NK-92 (cell line): ENCODE measurements around the gene ABHD10.

Source experiments
- DNase-seq: peaks from one replicate; lab custom pipeline; 2025; ENCODE audit not compliant: unreplicated experiment; lab: John Stamatoyannopoulos, UW

Gene ABHD10

DNA sequence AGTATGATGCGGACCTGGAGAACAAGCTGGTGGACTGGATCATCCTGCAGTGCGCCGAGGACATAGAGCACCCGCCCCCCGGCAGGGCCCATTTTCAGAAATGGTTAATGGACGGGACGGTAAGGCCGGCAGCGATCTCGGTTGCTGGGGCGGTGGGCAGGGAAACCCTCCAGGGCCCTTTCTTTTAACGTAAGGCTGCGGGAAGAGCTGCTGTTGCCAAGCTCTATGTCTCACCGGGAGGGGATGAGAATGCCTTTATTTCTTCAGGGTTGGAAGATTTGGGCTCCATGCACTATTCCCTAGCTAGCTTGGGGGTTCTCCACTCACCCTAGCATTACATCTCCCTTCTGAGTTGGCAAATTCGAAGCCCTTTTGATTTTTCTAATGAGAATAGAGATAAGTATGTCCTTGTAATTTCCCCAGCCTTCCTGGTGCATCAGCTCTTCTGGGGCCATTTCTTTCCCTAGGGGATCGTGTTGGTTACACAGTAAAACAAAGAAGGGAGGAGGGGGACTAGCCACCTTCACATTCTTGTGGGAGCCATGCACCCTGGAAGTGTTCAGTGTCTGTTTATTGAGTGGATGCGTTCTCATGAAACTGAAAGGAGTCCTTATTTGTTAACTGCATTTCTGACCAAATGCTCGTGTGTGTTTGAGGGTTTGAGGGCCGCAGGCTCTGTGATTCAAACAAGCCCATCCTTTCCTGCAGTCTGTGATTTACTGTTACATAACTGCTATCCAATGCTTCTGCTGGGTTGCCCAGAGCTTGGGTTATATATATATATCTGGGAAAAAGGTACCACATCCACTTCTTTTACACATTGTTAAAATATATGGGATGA lies 20.9 kb downstream of the ABHD10 start:
- DNase-seq = no peak

DNA sequence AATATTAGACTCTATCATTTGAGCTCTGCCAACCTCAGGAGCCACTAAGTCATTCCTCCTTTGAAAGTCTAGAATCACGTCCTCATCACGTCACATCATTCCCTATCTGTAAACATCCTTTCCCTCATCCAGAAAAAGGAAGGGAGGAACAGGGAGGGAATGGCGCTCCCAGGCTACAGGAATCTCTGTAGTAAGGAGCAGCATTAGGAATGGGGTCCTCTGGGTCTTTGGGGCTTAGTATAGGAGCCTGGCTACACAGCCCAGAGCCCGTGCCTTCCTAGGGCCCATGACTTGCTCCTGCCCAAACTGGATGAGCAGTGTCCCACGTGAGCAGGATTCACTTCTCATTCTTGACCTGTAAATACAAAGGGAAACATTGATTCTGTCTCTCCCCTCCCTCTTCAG lies 21.5 kb downstream of the ABHD10 start:
- no peak for DNase-seq

DNA sequence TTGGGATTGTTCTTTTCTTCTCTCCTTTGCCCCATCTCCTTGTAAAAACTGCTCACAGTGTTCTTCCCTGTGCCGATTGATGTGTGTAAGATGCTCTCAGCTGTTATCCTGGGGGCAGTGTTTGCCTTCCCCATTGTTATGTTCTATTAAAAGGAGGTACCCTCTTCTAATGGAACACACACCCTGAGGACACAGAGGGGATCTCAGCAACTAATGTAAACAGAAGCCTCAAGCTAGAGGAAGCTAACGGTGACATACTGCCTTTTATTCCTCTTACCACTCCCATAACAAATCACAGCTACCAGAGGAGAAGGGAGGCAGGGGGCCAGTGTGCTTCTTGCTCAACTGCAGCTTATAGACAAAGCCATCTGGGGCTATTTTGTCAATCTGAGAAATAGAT lies 22.1 kb downstream of the ABHD10 start:
- DNase-seq = no peak

DNA sequence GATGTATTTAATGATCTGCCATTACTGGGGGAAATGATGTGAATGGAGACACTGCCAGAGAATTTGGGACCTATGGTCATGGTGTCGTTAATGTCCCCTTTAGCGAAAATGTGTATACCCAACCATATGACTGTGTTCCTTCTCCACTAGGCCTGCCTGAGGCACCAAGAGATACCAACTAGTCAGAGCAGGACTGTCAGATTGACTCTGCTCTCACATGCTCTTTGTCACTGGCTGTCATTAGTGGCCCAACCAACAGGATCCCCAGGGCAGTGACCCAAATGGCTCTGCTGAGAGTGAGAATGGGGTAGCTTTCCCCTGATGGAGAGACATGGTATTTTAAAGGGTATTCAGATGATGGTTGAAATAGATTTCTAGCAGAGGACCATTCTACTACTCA lies 22.7 kb downstream of the ABHD10 start:
- no peak for DNase-seq

DNA sequence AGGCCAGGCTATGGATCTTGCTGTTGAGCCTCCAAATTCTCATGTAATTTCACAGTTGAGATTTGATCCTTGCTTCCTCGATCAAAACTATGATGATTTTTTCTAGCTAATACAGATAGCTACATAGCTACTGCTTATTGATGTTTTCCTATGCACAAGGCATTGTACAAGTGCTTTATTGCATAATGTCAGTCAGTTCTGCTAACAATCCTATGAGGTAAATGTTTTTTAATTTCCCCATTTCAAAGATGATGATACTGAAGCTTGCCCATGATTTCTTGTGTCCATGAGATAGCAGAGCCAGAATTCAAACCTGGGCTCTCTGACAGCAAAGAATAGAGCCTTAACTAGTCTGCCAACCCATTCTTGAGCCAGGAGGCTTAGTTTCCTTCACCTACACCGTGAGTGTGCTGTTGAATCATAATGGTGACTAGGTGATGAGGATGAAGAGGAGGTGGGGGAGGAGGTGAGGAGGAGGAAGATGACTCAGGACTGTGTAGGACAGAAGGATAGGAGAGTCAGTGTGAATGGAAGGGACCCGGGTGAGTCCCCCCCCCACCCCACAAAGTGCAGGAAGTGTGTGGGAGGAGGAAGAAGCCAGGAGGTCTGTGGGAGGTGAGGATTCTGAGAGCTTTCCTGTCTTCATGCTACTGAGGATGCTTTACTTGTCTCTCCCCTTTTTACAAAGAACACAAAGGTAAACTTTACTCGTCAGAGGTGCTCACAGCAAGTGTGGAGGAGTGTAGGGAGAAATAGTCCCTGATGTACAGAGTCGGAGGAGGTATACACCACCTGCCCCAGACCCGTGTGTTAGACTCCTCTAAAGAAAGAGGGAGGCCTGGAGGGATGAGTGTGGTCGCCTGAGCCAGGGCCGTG lies 23.5 kb downstream of the ABHD10 start:
- DNase-seq = no peak

DNA sequence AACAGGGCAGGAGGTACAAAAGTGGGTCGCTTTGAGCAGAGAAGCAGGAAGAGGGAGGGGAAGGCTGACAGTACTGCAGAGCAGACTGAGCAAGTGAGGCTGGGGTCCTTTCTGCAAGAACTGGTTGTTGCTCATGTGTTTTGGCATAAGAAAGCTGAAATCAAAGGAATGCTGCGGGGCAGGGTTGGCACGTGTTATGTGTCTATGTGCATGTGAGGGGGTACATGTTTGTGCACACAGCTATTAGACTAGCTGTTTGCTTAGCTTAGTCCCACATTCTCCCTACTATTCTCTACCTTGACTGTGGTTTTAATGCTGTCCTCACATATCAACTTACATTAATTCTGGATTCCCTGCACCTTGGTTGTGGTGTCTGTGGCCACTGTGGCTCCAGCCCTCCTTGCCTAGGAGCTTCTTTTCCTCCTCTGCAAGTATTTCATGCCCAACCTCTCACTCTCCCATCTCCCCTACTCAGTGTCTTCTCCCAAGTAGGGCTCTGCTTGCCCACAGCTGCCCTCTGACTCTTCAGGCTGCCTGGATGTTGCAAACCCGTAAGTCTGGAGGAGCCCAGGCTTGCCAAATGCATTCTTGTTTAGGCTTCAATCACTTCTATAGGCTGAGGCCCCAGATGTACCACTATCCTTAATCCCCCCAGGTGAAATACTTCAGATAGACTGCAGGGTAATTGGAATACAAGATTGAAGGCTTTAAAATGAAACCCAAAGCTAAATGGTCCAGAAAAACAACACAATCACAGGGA lies 24.7 kb downstream of the ABHD10 start:
- no peak for DNase-seq

DNA sequence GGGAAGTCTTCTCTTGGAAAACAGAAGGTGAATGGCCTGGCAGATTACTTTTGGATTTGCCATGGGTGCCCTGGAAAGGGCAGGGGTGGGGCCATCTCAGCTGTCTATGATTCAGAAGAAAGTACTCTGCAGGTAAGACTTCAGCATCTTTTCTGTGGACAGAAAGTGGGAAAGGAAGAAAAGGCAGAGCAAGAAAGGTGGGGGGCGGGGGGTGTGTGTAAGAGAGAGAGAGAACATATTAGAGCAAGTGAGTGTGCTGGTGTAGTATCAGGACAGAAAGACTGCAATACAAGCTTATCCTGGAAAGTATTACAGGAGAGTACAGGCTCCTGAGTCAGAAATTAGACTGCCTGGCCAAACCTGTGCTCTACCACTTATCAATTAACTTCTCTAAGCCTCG lies 25.4 kb downstream of the ABHD10 start:
- DNase-seq = no peak

DNA sequence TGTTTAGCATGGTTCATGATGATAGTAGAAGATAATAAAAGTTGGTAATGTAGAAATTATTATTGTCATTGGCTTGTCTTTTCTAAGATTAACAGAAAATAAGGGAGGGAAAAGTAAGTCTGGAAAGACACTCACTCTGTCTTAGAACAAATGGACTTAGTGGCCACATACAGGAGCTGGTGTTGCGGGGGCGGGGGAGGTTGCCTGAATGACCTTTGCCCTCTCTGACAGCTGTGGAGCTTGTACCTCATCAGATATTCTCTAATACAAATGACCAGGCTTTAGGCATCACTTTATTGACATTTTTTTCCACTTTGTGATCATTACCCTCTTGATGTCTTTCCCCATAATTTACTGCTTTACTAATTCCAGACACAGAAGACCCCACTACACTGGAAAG lies 25.8 kb downstream of the ABHD10 start:
- no peak for DNase-seq

DNA sequence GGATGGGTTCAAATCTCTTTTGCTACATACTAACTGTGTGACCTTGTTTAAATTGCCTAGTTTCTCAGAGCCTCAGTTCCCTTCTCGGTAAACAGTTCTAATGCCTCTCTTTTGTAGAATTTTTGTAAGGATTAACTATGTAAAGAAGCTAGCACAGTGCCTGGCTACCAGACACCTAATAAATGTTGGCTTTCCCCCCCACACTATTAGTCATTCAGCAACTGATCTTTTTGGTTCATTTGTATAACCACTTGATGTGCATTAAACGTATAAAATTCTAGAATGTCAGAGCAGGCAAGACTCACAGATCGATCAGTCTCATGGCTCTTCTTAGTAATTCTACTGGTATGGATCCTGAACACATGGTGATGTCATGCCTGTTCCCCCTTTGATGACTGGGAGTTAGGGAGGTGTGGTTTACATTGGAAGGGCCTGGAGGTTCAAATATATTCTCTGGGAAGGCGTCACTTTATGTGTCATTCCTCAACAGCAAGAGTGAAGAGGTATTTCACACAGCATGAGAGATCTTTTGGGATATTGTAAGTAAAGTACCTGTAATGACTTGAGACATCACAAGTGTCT lies 26.4 kb downstream of the ABHD10 start:
- no peak for DNase-seq

DNA sequence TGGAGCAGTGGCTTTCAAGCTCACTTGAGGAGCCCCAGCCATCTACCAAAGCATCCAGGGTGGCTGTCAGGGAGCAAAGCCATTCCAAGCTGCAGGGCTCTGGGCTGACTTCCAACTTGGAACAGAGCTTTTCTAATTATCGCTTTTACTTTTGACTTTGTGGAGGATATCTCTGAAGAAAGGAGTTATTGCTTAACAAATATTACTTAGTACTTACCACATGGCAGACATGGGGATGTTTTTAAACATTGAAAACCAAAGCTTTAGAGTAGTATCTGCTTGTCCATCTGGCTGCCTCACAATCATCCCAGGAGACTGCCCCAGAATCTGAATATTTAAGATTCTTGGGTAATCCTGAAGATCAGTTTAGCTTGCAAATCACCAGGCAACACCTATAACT lies 28.8 kb downstream of the ABHD10 start:
- no peak for DNase-seq

DNA sequence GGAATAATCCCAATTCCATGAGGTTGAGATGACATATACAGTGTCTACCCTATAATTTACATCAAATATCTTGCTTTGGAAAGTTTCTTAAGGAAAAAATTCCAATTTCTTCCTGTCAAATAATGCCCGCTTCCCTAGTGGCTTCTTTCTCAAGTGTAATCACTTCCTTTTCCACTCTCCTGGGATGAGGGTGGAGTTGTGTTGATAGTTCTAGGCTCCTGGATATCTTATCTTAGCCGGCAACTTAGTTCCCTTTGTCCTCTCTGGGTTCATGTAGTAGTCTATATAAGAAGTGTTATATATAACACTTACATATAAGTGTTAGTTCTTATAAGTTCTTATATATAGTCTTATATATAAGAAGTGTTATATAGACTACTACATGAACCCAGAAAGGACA lies 30.8 kb downstream of the ABHD10 start:
- DNase-seq = no peak

DNA sequence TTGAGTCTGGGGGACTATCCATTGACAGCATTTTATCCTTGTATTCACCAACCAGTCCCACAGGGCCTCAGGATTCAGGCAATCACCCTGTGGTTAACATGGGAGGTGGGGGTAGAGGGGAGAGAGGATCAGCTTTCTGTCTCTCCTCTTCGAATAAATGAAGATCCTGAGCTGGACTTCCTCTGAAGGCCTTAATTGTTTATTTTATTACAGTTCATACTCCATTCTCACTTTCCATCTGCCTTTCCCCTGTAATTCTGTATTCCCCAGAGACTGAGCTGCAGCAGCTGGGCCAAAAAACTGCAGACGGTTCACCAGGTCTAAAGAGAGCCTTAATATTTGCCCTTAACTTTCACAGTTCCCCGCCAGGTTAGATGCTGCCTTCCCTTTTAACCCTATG lies 31.8 kb downstream of the ABHD10 start:
- DNase-seq = no peak

DNA sequence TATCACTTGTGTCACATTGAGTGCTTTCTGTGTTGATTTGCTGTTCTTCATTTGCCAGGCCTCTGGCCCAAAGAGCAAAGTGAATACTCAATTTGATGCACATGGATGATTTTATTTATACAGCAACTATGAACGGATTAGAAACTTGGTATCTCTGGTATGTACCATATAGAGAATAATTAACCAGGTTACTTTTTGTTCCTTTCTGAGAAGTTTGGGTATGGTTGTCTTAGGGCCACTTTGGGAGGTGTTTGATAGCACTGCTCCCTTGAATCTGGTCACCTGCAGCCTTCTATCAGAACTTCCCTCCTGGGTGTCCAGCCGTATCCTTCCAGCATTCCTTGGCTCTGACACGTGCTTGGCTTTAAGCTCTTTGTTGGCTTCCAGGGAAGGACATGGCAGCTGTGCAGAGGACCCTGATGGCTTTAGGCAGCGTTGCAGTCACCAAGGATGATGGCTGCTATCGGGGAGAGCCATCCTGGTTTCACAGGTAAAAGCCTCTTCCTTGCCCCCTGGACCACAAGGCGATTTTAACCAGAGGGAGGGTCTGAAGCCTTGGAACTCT lies 32.6 kb downstream of the ABHD10 start:
- no peak for DNase-seq

DNA sequence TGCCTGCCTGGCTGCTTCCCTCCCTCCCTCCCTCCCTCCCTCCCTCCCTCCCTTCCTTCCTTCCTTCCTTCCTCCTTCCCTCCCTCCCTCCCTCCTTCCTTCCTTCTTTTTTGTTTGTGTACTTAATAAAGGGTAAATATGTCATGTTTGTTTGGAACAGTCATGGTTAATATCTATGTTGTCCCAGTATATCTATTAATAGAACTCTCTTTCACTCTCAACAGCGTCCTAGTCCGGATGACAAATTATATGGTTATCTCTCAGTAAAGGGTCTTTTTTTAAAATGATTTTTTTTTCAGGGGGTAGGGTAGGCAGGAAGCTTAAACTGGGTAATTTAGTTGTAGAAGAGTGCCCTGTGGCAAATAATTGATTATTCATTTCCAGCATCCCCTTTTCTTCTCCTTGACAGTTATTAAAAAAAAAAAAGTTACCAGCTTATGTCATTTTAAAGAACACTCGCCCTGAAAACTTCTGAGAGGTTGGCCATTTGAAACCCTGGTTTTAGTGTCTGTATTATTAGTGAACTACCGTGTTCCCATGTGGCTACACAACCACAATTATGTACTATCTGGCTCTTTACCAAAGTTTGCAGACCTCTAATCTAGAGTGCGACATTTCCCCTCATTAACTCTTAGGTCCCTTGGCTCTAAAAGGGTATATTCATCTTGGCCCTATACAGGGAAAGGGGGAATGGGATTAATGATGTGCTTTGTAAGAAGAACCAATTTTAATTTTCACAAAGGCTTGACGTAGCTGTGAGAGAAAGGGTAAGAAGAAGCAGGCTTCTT lies 33.6 kb downstream of the ABHD10 start:
- no peak for DNase-seq

DNA sequence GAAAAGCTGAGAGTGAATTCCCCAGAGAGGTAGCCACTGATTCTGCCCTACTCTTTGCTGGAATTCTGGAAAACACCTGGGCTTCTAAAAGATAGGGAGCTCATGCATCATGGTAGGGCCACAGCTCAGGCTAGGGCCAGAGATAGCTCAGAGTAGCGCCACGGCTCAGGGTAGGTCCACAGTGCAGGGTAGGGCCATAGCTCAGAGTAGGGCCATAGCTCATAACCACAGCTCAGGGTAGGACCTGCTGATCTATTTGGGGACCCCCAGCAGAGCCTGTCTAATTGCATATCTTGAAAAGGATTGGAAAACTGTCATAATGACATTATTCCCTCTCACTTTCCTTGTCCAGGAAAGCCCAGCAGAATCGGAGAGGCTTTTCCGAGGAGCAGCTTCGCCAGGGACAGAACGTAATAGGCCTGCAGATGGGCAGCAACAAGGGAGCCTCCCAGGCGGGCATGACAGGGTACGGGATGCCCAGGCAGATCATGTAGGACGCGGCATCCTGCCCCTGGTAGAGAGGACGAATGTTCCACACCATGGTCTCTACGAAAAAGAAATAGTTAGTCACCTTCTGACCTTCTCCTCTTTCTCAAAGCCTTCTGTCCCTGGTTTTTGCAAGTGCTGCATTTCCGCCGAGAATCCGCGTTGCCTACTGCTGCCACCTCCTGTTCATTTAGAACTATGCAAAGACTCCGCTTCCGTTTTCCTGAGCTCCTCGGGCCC lies 34.4 kb downstream of the ABHD10 start:
- DNase-seq = no peak

DNA sequence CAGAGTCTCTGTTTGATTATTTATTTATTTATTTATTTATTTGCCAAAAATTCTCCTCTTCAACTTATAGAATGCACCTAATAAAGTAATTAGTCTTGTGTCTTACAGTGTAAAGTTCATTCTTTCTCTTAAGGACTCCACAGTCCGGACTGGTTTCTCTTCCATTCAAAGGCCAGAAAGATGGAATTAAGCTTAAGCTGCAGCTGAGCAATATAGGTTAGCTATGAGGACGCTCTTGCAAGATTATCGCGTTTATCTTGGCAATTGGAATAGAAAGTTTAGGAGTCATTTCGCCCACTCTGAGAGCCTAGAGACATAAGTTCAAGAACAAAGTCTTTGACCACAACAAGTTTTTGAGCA lies 34.9 kb downstream of the ABHD10 start:
- no peak for DNase-seq

DNA sequence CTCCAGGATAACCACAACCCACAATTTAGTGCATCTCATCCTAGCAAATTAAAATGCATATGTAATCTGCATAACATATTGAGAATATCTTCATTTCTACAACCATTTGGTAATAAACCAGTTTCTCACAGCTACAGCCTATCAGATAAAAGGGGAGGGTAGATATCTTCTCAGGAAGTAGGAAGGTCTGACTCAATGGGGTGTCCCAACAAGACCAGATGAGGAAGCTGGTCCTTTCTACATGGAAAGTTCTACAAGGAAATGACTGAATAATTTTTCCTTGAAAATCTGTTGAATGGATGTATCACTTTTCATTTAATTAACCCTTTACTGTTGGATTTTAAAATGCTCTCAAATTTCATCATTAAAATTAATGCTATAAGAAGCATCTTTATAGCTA lies 38.3 kb downstream of the ABHD10 start:
- DNase-seq = no peak

DNA sequence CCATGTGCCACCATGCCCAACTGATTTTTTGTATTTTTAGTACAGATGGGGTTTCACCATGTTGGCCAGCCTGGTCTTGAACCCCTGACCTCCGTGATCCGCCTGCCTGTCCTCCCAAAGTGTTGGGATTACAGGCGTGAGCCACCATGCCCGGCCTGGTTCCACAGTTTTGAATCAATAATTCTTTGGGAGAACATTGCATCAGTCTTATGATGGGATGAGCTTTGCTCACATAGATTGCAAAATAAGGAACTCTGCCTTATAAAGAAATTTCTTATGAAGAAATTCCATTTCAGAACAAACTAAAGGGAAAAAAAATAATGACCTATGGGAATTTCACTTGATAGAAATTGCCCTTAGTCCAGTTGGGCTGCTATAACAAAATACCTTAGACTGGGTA lies 39.9 kb downstream of the ABHD10 start:
- DNase-seq = no peak

DNA sequence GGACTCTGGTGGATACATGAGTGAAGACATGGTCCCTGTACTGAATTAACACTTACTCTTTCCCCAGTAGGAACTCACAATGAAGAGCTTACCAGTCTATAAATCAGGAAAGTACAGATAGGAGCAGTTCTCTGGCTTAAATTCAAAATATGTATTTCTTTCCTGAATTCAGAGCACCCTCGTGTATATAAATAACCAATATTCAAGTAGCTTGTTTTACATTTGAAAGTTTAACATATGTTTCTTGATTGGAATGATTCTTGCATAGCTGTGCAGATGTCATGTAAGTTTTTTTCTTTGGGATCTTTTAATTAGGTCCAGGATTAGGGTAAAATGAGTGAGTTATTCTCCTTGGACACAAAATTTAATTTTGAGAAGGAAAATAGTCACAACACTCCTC lies 40.9 kb downstream of the ABHD10 start:
- no peak for DNase-seq

DNA sequence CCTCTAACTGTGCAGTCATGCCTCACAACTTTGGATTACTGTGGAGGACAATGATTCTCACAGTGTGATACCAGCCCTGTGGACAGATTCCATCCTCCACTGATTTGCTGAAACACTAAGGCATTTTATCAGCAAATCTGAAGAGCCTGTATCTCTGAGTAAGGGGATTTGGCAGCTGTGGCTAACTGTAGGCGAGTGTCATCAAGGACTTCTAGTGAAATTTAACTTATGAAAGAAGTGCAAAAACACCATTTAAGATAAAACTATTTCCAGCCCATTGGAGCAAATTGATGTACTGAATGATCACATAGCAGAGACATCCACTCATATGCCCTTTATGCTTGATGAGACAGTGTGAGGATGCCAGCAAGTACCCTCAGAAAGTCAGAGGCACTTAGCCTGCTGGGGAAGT lies 41.9 kb downstream of the ABHD10 start:
- no peak for DNase-seq
